NCI-H526 (cell line): Measurements from ENCODE around the gene CNGB1.
"Not testable (repeated sequence)": the region's sequence is repeated elsewhere in the genome, so short reads cannot be mapped to it uniquely, and the experiment has no call there.

Source experiments
- DNase-seq, 2 experiments: peaks; one replicate each; lab custom pipeline; 2025; lab: John Stamatoyannopoulos, UW

Gene CNGB1

DNA sequence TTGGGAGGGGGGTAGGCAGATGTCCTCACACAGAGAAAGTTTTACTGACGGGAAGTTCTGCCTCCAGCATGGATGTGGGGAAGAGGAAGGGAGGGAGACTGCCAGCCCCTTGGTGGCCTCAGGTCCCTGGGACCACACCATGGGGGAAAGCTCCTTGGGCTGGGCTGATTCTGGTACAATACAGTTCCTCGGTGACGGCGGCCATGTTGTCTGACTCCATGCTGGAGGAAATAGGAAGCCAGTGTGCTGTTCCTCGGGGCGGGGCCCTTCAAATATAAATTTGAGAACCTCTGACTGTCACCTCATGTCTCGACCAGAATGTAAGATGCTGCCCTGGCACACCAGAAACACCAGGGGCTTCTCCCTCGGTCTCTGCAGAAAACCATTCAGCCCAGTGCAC lies 66.8 kb downstream of the CNGB1 start:
- no peak for DNase-seq

GRCh38 chr16:57903656-57904055 lies 67.3 kb downstream of the CNGB1 start:
- DNase-seq = peak in 1 of 2 experiments; percentile 53

DNA sequence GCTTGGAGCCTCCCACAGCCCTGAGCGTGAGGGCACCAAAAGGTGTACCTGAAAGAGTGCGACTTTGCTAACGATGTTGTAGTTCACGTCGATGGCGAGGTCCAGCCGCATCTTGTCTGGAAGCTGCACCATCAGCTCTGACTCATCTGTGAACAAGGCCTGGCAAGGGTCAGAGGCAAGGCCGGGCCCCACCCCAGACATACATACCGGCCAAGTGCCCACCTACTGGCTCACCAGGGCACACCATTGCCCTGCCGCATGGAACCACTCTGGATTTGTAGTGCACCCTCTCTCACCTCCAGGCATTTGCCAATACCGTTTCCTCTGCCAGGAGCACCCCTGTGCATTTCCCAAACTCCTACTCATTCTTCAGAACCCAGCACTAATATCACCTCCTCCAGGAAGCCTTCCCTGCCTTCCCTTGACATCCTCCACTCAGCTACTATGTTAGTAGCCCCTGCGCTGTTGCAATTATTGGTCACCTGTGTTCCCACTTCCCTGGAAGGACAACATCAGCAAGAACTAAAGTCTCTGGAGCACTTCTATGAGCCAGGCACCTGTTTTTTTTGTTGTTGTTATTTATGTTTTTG lies 69.4 kb downstream of the CNGB1 start:
- no peak for DNase-seq

- DNase-seq = no peak
These were observed 70.0 kb downstream of the CNGB1 start for GRCh38 chr16:57900796-57901479.

DNA sequence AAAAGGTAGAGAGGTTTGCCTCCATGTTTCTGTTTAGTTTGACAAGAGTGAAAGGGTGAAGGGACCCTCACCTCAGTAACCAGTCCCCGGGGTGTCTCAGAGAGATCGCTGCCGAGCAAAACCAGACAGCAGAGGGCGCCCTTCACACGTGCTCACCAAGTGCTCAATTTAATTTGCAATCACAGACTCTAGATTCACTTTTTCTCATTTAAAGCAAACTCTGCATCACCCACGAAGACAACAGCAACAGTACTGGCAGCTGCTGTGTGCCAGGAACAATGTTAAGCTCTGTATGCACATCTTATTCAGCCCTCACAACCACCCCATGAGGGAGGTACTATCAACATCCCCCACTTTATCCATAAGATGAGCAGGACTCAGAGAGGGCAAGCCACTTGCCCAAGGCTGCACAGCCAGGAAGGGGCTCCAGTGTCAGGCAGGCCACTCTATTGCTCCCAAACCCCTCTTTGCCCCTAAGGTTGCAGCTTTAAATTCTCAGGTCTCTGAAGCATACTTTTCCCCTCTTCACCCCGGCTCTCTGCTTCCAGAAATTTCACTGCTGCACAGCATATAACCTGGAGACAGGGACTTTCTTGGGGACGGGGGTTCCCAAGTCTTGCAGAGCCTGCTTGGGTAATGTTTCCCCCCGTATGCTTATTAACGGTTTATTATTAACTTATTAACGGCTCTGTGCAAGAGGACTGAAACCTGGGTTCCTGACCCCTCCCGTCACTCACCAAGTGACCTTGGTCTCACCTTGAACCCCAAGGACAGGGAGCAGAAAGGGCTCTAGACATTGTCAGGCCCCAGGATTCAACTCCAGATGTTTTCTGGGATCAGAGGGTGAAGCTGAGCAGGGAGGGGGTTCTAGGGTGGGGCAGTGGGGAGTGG lies 70.9 kb downstream of the CNGB1 start:
- DNase-seq = peak; percentile 14 to 71

DNA sequence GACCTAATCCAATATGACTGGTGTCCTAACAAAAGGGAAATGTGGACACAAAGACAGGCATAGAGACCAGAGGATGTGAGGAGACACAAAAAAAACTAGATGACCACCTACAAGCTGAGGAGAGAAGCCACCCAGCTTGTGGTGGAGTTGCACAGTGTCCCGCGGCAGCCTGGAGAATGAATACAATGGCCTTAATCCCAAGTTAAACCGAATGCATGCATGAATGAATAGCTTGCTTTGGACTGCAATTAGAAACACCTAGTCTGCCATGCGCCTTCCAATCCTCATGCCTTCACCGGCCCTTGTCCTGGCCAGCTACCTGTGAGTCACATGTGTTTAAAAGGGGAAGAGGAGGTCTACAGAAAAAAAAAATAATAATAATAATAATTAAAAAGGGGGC lies 72.0 kb downstream of the CNGB1 start:
- no peak for DNase-seq

- DNase-seq = no peak
These were observed 72.9 kb downstream of the CNGB1 start for GRCh38 chr16:57897996-57898395.

DNA sequence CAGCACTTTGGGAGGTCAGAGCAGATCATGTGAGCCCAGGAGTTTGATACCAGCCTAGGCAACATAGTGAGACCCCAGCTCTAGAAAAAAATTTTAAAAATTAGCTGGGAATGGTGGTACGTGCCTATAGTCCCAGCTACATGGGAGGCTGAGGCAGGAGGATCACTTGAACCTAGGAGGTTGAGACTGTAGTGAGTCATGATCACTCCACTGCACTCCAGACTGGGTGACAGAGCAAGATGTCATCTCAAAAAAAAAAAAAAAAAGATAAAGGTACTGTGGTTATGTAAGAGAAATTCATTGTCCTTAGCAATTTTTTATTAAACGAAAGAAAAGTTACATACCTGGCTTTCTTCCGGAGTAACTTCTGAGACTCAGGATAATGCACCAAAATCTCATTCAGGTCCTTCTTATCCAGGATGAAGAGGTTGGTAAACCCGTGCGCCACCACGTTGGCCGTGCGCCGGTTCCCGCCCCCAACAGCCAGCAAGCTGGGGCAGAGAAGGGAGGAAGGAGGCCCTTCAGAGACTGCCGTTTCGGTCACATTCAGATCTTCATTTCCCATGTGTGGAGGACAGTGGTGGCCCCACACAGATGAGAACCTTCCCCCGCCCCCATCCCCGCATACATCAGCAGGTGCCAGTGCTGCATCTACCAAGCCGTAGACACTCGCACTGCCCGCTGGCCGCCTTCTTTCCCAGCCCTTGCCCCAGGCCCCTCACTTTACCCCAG lies 73.7 kb downstream of the CNGB1 start:
- no peak for DNase-seq

GRCh38 chr16:57895081-57895547 lies 75.8 kb downstream of the CNGB1 start:
- not testable (repeated sequence) for DNase-seq

GRCh38 chr16:57894390-57895080 lies 76.4 kb downstream of the CNGB1 start:
- no peak for DNase-seq

DNA sequence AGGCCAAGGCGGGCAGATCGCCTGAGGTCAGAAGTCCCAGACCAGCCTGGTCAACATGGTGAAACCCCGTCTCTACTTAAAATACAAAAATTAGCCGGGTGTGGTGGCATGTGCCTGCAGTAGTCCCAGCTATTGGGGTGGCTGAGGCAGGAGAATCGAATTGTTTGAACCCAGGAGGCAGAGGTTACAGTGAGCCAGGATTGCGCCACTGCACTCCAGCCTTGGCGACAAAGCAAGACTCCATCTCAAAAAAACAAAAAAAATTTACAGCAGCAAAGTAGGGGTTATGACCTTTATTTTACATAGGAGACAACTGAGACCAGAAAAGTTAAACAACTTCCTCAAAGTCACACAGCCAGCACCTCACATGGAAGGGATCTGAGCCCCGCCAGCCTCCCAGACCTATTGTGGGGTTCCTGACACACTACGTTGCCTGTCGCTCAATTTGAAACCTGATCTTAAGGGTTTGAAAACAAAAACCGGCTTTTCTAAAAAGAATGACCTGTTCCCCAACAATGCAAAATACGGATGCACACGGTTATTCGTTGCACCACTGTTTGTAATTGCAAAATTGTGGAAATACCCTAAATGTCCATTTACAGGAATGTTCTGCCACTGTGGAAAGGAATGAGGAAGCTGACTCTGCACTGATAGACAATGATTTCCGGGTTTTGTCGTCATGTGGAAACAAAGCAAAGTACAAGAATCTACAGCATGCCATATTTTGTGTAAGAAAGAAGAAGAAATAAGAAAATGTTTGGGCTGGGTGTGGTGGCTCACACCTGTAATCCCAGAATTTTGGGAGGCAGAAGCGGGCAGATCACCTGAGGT lies 77.2 kb downstream of the CNGB1 start:
- no peak for DNase-seq

DNA sequence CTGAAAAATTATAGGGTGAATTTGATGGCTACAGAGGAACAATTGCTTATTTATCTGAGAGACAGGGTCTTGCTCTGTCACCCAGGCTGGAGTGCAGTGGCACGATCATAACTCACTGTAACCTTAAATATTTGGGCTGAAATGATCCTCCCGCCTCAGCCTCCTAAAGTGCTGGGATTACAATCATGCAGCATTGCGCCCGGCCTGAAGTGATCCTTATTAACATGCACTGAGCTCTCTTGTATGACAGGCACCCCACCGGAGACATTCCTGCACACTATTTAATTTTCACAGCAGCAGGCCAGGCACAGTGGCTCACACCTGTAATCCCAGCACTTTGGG lies 77.7 kb downstream of the CNGB1 start:
- DNase-seq = no peak

- DNase-seq = no peak
These were observed 78.4 kb downstream of the CNGB1 start for GRCh38 chr16:57892447-57893096.

DNA sequence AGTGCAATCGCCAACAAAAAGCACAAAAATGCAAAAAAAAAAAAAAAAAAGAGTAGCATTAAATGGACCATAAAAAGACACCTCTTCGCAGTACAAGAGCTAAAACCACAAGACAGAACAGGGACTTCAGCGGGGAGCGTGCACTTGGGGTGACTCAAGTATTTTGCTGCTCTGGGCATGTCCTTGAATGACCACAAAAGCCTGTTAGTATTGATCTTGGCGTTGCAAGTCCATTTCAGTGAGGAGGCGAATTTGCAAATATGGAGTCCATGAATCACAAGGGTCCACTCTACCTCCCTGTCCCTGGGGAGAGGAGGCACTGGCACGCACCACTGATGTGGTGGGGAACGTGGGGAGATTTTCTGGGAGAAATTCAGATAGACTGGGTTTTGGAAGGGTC lies 78.9 kb downstream of the CNGB1 start:
- DNase-seq = no peak

DNA sequence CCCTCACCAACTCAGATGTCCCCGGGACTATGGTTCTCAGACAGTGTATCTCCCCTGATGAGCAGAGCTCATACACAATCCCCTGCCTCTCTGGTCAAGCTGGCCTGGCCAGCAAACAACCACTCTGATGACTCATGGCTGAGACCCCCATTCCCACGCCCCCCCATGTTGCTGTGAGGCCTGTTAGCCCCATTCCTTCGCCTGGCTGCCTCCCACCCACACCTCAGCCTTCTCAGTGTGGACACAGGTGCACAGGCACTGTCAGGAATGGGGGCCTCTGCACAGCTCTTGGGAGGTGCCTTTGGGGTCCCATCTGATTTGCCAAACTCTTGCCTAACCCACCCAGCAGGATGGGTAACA lies 80.2 kb downstream of the CNGB1 start:
- DNase-seq = no peak

DNA sequence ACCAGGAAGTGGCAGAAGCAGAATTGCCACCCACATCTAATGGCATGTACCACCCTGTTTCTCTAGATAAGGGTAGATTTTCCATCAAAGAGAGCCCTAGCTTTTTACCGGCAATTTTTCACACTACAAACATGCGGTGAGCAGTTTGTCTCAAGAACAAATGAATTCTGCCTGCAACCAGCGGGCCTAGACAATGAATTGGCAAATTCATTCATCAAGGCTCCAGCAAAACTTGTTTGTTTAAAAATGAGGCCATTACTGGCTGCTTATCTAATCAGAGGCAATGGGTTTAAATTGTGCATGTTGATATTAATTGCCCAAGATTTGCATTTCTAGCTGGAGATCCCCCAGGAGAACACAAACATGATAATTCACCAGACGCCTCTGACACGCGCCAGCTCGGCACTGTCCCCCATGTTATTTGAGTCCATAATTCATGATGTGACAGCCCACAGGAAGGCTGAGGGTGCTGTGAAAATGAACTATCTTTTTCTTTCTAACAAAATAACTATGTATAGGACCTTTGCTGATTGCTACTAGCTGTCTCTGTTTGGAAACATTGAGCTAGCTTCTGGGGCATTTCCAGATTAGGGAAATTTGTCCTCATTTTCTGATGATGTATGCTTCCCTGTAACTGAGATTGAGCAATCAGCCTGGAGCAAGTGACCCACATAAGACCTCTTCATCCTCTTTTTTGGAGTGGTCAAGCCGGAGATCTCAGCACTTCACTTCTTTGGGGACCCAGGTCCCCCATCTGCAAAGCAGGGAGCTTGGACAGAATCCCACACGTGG lies 80.8 kb downstream of the CNGB1 start:
- DNase-seq = peak; percentile 31 to 47

DNA sequence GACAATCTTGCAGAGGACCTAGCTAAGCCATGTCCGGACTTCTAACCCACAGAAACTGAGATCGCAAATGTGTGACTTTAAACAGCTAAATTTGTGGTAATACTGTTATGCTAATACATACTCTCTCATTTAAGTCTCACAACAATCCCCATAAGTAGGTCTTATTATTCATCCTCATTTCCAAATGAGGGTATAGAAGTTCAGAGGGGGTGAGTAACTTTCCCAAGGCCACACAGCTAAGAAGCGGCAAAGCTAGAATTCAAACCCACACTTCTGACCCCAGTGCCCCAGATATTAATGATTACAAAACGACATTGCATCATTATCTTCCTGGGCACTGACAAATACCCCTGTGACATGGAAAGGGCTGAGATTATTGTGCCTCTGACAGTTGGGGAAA lies 81.4 kb downstream of the CNGB1 start:
- no peak for DNase-seq

DNA sequence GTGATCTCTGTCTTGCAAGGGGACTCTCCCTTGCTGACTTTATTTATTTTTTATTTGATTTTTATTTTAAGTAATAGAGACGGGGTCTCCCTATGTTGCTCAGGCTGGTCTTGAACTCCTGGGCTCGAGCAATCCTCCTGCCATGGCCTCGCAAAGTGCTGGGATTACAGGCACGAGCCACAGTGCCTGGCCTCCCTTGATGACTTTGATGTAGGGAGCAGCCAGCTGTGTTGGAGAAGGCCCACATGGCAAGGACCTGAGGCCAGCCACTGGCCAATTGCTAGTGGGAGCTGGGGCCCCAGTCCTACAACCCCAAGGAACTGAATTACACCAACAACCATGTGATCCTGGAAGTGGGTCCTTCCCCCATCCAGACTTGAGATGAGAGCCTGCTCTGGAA lies 81.8 kb downstream of the CNGB1 start:
- DNase-seq = no peak

DNA sequence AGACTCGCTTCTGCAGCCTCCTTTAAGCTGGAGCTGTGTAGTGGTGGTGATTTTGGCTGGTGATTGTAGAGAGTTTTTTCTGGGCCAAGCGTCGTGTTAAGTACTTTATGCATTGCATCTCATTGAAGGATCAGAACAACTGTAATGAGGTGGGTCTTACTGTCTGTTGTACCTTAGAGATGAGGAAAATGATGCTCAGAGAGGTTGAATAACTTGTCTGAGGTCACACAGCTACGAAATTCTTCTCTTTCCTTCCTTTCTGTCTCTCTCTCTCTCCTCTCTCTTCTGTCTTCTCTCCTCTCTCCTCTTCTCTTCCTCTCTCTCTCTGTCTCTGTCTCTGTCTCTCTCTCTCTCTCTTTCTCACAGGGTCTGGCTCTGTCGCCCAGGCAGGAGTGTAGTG lies 82.8 kb downstream of the CNGB1 start:
- no peak for DNase-seq

GRCh38 chr16:57887711-57888110 lies 83.2 kb downstream of the CNGB1 start:
- DNase-seq = no peak
